ENCODE measurements around the gene NT5C2. TPM values are rescaled to one million over a fixed set of nuclear protein-coding genes. Genes with fewer than 3 reads are reported as not detected.
A peak's percentile ranks its signal among the peaks of the same experiment; 100 is the strongest.

NT5C2 gene
- total and polyA plus RNA-seq, 3 donors from 2014 or later: 105 to 125 (median 114) TPM

GRCh38 chr10:103232772-103233488, 39.9 kb upstream of the NT5C2 start:
- H3K27me3 ChIP-seq: no peaks in the 10 kb centered on the region
- no peaks in the 10 kb centered on the region for H3K9me3 ChIP-seq
- no peak overlapping the region for H3K4me3 ChIP-seq
- DNase-seq: no peak
- WGBS, 2 donors: 83 to 89% methylated on average over 7 of the region's 7 CpGs
- no peak overlapping the region for H3K27ac ChIP-seq
- TF ChIP-seq POLR2A (IDR thresholded peaks at IDR 0.05): no peak
- TF ChIP-seq, protein P1, sequence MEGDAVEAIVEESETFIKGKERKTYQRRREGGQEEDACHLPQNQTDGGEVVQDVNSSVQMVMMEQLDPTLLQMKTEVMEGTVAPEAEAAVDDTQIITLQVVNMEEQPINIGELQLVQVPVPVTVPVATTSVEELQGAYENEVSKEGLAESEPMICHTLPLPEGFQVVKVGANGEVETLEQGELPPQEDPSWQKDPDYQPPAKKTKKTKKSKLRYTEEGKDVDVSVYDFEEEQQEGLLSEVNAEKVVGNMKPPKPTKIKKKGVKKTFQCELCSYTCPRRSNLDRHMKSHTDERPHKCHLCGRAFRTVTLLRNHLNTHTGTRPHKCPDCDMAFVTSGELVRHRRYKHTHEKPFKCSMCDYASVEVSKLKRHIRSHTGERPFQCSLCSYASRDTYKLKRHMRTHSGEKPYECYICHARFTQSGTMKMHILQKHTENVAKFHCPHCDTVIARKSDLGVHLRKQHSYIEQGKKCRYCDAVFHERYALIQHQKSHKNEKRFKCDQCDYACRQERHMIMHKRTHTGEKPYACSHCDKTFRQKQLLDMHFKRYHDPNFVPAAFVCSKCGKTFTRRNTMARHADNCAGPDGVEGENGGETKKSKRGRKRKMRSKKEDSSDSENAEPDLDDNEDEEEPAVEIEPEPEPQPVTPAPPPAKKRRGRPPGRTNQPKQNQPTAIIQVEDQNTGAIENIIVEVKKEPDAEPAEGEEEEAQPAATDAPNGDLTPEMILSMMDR (IDR thresholded peaks at IDR 0.05): no peak
- H3K36me3 ChIP-seq (ENCODE audit: low read depth, missing control alignments): no peaks in the 10 kb centered on the region
- intact Hi-C loops (cut with DNase I; ENCODE audit: low total_unique reads): no loop called here
- peaks cover 10% of the 10 kb centered on the region for H3K4me1 ChIP-seq

DNA sequence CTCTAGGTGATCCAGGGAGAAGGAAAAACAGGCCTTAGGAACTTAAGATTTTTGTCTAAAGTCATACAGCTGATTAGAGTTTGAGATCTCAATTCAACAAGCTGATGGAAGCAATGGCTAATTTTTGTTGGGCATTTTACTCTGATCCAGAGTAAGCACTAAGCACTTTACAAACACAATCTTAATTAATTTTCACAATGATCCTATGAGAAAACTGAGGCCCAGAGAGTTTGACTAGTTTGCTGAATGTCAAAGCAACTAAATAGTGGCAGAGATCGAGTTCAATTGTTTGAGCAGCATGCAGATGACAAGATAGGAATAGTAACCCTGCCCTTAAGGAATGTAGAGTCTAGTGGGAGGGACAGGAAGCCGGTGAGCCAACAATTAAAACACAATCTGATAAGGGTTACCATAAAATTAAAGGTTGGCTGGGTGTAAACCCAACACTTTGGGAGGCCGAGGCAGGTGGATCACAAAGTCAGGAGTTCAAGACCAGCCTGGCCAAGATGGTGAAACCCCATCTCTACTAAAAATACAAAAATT, 39.1 kb upstream of the NT5C2 start:
- Histone ChIP-seq H3K27ac (no peak overlapping the region), H3K27me3 (no peaks in the 10 kb centered on the region), H3K4me1 (peaks cover 10% of the 10 kb centered on the region), H3K36me3 (ENCODE audit: low read depth, missing control alignments) (no peaks in the 10 kb centered on the region), H3K4me3 (no peak overlapping the region), H3K9me3 (no peaks in the 10 kb centered on the region)
- intact Hi-C loops (cut with DNase I; ENCODE audit: low total_unique reads): no loop called here
- 67 to 82% methylated on average over 3 of the region's 3 CpGs for WGBS, 2 donors
- no peak for DNase-seq
- TF ChIP-seq, protein P1 (IDR thresholded peaks at IDR 0.05): no peak
- no peak for TF ChIP-seq POLR2A (IDR thresholded peaks at IDR 0.05)

DNA sequence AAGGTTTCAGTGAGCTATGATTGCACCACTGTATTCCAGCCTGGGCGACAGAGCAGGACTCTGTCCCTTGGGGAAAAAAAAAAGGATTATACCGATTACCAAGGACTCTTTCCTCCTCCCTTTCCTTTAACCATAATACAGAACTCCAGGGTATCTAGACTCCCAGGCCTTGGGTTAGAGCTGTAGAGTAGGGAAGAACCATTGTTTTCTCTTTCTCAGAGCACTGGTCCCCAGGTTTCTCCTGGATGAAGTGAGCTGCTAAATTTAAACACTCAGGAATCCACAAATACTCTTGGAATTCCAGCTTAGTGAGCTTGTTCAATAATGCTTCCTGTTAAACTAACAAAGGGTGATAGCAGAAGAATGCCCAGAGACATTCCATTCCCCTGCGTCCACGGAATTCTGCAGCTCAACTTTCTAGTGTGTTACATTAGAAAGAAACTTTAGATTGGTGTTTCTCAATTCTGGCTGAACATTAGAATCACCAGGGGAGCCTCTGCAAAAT, 38.0 kb upstream of the NT5C2 start:
- no peak for TF ChIP-seq POLR2A (IDR thresholded peaks at IDR 0.05)
- TF ChIP-seq, protein P1 (IDR thresholded peaks at IDR 0.05): no peak
- Histone ChIP-seq H3K9me3 (no peaks in the 10 kb centered on the region), H3K27me3 (no peaks in the 10 kb centered on the region), H3K27ac (peak overlapping the region; percentile 10 to 53), H3K4me3 (no peak overlapping the region), H3K36me3 (ENCODE audit: low read depth, missing control alignments) (no peaks in the 10 kb centered on the region), H3K4me1 (peaks cover 10% of the 10 kb centered on the region)
- DNase-seq: peak; percentile 30
- 15 to 22% methylated on average over 4 of the region's 4 CpGs for WGBS, 2 donors
- intact Hi-C loops (cut with DNase I; ENCODE audit: low total_unique reads): no loop called here

DNA sequence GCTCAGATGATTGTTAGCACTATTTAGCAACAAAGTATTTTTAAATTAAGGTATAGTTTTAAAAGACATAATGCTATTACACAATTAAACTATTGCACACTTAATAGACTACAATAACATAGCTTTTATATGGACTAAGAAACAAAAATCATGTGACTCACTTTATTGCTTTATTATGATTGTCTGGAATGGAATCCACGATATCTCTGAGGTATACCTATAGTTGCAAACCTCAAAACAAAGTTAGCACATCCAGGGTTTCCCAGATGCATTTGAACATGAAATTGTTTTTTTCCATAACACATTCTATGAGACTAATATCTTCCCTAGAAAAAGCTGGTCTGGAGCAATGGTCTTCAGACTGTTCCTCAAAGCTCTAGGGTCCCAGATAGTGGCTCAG, 34.3 kb upstream of the NT5C2 start:
- Histone ChIP-seq H3K27ac (no peak overlapping the region), H3K36me3 (ENCODE audit: low read depth, missing control alignments) (no peaks in the 10 kb centered on the region), H3K27me3 (no peaks in the 10 kb centered on the region), H3K4me3 (no peak overlapping the region), H3K4me1 (peaks cover 10% of the 10 kb centered on the region), H3K9me3 (no peaks in the 10 kb centered on the region)
- intact Hi-C loops (cut with DNase I; ENCODE audit: low total_unique reads): no loop called here
- no peak for DNase-seq
- no peak for TF ChIP-seq POLR2A (IDR thresholded peaks at IDR 0.05)
- TF ChIP-seq, protein P1 (IDR thresholded peaks at IDR 0.05): no peak
- WGBS, 2 donors: 94 to 95% methylated on average over 1 of the region's 1 CpG

Measured in testis (tissue), 3 donors.